GM21619 (cell line): ENCODE results near the gene KRTAP10-4.

Experiments
- ATAC-seq: cut with Tn5 transposase; IDR thresholded peaks from one replicate; pipeline ENCODE4 v1.9.1; 2021; ENCODE audit not compliant: unreplicated experiment

KRTAP10-4 gene

DNA sequence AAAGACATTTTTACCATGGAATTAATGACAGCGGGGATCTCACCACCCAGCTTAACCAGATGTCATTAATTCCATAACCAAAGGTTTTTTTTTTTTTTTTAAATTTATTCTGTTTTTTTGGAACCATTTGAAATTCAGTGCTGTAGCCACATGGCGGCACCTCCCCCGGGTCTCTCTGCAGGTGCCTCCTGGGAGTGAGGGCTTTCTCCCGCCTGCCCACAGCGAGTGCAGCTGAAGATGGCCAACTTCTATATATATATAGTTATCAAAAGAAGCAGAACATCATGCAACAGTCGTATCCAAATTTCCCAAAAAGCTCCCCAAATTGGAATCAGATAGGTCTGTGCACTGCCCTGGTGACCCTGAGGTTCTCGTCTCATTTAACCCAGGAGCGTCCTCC is 41.9 kb downstream of the KRTAP10-4 start:
- ATAC-seq: no peak

DNA sequence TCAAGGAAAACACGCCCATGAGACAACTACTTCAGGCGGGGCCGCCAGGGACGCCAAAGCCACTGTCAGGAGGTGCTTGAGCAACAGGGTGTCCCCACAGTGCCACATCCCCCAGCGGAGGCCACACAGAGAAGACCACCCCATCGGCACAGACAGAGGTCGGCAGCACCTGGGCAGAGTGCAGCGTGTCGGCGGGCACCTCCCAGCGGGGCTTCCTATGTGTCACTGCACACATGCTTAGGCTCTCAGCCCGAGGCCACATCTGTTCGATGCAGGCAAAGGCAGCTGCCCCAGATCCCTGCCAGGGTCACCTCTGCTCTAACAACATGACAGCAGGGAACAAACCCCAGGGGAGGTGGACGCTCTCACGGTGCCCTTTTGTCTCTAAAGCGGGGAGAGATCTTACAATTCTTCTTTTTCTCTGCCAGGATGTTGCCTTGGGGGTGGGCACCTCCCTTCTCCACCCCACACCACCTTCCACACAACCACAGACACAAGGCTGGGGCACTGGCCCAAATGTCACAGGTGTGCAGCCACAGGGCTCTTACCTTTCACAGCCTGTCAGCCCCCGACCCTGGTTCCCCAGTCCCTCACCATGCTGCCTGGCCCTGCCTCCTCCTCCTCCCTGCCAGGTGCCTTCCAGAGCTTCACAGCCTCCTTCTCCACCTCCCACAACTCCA is 42.5 kb downstream of the KRTAP10-4 start:
- ATAC-seq: no peak

DNA sequence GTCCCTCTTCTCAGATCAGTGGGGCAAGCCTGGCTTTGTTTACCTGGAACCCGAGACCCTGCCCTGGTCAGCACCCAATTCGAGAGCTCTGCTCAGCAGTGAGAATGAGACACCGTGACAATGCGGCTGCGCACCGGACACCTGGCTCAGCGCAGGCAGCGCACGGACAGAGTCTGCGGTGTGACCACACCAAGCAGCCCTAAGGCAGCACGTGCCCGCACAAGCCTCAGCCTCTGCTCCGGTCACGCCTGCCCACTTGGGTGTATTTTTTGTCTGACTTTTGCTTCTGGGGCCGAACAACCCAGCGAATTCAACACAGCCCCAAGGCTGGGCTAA is 43.0 kb downstream of the KRTAP10-4 start:
- no peak for ATAC-seq

GRCh38 chr21:44617071-44617501 is 43.6 kb downstream of the KRTAP10-4 start:
- ATAC-seq: no peak

DNA sequence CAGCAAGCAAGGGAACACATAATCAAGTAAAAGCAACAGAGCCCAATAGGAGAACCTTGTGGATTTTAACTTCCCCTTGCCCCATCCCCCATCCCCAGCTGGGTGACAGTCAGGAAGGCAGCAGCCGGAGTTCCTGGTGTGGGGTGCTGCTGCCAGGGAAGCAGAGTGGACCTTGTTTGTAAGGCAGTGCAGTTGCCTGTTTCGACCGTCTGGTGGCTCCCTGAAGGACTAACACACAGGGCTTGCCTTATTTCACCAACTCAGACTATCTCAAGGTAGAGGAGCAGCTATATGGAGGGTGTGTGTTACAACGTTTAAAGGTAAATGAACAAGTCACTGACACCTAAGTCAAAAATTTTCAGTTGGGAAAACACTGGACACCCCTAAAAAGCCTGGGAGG is 45.0 kb downstream of the KRTAP10-4 start:
- ATAC-seq: no peak

- no peak for ATAC-seq
These were observed 45.4 kb downstream of the KRTAP10-4 start for GRCh38 chr21:44618909-44619308.

- ATAC-seq: no peak
These were observed 46.4 kb downstream of the KRTAP10-4 start for GRCh38 chr21:44619886-44620285.

DNA sequence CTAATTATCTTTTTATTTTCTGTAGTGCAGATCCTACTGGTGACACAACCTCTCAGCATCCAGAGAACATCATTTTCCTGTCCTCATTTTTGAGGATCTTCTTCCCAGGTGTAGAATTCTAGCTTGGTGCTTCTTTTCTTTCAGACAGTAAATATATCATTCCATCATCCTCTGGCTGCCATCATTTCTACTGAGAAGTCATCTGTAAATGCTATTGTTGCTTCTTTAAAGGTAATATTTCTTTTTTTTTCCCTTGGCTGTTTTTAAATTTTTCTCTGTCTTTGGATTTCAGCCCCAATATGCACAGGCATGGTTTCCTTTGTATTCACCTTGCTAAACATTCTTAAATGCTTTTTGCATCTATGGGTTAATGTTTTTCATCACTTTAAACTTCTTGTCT is 50.0 kb downstream of the KRTAP10-4 start:
- ATAC-seq: no peak
